ENCODE results near the gene DHDH.
"Not testable (repeated sequence)": the region's sequence is repeated elsewhere in the genome, so short reads cannot be mapped to it uniquely, and the experiment has no call there.

Gene DHDH

DNA sequence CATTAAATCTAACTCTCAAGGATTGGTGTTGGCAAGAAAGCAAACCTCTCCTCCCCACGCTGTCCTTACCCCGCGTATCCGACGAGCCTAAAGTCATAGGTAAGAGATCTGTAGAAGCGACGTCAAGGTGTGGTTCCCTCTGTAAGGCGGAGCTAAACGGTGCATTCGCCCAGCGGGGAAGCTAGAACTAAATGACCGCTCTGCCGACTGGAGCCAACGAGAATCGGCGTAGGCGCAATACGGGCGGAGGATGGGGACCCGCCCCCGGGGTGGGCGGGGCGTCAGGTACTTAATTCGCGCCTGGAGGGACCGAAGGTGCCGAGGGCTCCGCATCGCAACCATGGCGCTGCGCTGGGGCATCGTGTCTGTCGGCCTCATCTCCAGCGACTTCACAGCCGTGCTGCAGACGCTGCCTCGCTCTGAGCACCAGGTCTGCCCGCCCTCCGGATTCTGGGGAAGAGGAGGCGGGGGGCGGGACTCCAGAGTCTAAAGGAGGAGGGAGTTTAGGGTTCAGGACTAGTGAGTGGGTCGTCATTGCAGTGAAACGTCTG lies at the start of gene DHDH:
DHDH (plus strand) TSS at position 318 of the 551 bp plus-strand sequence; CDS start at position 341, 23 bp downstream.
- peak; percentile 58 to 63 for DNase-seq (ENCODE audit: low read depth in 2 of 2)

DNA sequence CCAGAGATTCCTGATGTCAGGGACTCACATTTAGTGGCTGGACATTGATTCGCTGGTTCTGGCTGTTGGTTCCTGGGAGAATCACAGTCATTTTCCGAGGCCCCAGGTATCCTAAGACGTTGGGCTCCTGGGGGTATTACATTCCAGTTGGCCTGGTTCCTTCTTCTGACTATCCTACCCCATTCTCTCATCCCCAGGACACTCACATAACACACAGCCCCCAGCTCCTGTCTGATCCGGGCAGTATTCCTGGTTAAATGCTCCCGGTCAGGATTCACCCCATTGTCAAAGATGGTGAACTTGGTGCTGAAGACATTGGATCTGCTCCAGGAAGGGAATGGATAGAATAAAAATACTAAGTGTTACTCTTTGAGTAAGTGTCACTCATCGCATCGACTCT lies 49.8 kb upstream of the DHDH start:
- DNase-seq (ENCODE audit: low read depth in 2 of 2), result no peak

DNA sequence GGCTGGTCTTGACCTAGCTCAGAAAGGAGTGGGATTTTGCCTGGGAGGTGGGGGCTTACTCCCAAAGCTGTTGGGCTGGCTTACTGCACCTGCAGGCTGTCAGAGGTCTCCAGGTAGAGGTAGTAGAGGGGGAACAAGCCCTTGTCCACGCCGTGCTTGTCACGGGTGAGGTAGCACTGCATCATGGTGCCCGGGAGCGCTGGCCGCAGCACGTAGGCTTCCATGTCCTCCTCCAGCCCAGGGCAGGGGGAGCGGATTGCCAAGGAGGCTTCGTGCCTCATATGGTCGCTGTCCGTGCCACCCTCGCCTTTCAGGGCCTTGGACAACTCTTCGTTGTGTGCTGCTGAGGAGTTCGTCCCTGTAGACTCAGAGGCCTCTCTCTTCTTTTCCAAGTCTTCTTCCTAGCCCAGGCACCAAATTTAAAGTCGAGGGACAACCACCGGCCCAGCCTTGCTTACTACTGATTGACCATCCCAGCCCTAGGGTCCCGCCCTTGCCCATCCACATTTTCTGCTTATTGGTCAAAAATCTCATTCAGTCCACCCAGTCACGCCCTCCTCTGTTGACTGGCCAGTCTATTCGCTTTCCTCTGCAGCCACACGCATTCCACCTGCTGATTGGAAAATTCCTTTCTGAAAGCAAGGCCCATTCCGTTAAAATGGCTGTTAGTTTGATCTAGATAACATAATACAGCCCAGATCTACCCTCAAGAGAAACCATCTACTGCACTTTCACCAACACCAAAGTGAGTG lies 45.5 kb upstream of the DHDH start:
- DNase-seq (ENCODE audit: low read depth in 2 of 2), result no peak

DNA sequence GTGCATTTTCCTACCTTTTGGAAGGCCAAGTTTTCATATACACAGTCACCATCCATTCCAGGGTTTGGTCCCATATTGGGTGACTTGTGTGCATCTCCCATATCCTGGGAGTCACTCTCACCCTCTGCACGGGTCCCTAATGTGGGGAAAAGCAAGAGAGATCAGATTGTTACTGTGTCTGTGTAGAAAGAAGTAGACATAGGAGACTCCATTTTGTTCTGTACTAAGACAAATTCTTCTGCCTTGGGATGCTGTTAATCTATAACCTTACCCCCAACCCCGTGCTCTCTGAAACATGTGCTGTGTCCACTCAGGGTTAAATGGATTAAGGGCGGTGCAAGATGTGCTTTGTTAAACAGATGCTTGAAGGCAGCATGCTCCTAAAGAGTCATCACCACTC lies 44.0 kb upstream of the DHDH start:
- not testable (repeated sequence) for DNase-seq (ENCODE audit: low read depth in 2 of 2)

DNA sequence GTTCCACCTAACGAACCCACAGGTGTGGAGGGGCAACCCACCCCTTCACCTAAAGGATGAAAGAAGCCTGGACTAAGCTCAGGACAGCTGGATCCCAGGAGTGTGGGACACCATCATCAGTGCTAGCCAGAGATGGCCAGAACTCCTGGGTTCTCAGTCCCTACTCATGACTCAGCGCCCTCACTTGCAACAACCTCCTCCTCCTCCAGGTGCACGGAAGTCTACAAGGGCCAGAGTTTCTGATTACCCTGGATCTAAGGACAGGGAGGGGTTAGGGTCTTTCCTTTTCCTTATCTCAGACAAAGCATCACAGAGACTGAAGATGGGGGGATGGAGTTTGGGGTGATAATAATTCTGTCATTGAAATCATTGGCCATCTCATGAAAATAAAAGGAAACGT lies 42.9 kb upstream of the DHDH start:
- no peak for DNase-seq (ENCODE audit: low read depth in 2 of 2)

DNA sequence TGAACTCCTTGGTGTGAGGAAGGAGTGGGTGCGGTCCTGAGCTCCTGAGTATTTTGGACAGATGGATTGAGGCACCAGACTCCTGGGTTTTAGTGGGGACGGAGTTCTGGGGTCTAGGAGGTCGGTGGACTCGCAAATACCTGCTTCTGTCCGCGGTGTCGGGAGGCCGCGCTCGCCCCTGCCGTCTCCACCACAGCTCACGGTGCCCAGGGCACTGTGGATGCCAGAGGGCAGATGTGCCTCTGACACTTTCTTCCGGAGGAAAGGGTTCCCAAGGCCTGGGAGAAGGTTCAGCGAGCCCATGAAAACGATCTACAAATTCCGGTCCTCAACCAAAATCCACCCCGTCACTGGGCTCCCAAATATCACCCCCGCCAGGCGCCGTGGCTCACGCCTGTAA lies 38.3 kb upstream of the DHDH start:
- DNase-seq (ENCODE audit: low read depth in 2 of 2), result no peak

DNA sequence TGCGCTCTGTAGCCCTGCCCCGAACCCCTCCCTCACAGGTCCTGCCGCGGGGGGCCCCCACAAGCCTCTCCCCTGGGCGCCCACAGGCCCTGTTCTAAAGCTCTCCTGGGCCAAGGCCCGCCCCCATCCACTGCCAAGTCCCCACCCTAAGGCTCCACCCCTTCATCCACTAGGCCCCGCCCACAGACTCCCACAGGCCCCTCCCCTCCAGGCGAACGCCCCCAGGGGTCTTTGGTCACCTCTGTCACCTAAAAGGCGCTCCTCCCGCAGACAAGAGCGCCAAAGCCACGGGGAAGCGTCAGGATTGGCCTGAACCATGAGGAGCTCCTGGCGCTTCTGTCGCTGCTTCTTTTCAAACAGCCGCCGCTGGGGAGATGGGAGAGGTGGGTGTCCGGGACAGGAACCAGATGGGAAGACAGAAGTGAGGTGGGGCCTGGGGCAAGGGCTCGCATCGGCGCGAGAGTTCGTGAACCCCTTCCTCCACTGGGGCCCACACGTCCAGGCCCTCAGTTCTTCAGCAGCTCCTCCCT lies 37.2 kb upstream of the DHDH start:
- DNase-seq (ENCODE audit: low read depth in 2 of 2), result no peak

DNA sequence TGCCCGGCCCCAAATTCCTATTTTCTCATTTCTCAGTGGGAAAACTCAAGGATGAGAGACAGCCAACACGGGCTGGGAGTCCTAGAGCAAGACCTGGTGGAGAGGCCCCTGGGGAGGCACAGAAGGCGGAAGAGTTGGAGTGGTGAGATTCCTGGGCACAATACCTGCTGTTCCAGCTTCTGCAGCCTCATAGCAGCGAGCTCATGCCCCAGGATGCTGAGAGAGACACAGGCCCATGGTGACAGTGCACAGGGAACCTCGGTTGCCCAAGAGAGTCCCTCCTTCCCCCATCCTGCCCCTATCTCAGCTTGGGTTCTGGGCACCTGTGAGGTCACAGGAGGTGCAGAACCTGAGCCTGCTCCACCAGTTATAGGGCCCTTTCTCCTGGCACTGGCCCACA lies 36.3 kb upstream of the DHDH start:
- no peak for DNase-seq (ENCODE audit: low read depth in 2 of 2)

DNA sequence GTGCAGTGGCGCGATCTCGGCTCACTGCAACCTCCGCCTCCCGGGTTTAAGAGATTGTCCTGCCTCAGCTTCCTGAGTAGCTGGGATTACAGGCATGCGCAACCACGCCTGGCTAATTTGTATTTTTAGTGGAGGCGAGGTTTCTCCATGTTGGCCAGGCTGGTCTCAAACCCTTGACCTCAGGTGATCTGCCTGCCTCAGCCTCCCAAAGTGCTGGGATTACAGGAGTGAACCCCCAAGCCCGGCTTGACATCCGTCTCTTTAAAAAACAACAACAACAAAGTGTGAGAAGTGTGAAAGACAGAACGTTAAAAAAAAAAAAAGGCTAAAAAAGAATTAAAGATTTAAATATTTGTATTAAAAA lies 34.1 kb upstream of the DHDH start:
- not testable (repeated sequence) for DNase-seq (ENCODE audit: low read depth in 2 of 2)

DNA sequence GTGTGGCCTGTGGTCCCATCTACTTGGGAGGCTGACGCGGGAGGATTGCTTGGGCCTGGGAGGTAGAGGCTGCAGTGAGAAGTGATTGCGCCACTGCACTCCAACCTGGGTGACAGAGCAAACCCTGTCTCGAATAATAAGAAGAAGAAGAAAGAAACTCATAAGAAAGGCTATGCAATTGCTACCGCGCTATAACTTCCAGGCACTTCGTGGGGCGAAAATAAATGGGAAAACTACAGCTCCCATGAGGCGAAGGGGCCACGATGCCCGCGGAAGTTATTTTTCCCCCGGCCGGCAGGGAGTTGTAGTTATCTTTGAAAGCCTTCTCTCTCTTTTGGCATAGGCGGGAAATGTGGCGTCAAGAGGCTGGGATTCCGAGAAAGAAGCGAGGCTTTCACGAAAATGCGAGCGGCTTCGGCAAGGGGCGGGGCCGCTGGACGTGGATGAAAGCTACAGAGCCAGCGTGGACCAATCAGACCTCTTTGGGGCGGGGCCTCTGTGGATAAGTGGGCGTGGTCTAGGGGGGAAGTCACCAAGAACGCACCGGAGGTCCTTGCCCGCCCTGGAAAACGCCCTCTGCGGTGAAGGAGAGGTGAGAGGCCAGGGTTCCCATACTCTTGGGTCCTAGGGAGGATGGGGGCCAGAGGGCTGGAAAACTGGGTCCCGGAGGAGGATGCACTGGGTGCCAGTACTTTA lies 33.6 kb upstream of the DHDH start, which contains the start of gene NUCB1:
NUCB1 (plus strand) TSS at position 532 of the 696 bp plus-strand sequence. CDS start 485 bp downstream, outside the sequence.
- DNase-seq (ENCODE audit: low read depth in 2 of 2), result peak; percentile 98

DNA sequence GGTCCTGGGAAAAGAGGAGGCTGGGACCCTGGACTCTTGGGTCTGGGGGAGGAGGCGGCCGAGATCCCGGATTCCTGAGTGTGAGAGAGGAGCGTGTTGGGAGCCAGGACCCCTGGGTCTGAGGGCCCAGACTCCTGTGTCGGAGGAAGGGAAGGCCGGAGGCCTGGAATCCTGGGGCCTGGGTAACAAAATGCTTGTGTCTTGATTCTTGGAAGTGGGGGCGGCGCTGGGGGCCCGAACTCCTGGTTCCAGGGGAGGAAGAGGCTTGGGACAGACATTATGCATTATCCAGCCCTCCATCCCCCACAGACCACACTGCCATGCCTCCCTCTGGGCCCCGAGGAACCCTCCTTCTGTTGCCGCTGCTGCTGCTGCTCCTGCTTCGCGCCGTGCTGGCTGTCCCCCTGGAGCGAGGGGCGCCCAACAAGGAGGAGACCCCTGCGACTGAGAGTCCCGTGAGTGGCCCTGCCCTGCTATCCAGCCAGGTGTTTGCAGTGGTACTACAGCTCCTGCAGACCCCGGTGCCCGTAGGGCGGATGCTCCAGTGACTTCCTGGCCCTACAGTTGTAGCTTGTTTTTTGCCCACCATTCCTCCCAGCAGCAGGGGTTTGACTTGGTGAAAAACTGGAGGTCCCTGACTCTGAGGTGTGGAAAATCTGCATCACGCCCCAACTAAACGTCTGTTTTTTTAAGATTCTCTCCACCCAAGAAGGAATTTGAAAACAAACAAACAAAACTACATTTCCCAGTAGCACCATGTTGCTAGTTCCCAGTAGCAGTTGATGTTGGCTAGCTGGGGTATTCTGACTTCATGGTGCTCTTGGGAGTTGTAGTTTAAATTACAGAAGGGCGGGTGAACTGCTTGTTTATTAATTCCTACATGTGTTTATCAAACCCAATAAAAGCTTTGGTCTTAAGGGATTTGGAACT lies 32.8 kb upstream of the DHDH start:
- no peak for DNase-seq (ENCODE audit: low read depth in 2 of 2)

DNA sequence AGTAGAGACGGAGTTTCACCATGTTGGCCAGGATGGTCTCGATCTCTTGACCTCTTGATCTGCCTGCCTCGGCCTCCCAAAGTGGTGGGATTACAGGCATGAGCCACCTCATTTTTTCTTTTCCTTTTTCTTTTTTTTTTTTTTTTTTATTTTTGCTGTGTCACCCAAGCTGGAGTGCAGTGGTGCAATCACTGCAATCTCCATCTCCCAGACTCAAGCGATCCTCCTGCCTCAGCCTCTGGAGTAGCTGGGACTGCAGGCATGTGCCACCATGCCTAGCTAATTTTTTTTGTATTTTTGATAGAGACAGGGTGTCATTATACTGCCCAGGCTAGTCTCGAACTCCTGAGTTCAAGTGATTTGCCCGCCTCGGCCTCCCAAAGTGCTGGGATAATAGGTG lies 31.2 kb upstream of the DHDH start:
- not testable (repeated sequence) for DNase-seq (ENCODE audit: low read depth in 2 of 2)

DNA sequence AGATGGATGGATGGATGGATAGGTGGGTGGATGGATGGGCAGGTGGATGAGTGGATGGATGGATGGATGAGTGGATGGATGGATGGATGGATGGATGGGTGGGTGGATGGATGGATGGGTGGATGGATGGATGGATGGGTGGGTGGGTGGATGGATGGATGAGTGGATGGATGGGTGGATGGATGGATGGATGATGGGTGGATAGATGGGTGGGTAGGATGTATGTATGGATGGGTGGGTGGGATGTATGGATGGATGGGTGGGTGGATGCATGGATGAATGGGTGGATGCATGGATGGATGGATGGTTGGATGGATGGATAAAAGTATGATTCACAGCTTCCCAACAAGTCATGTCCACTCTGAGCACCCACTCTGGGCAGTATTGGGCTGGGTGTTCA lies 29.7 kb upstream of the DHDH start:
- DNase-seq (ENCODE audit: low read depth in 2 of 2), result not testable (repeated sequence)

DNA sequence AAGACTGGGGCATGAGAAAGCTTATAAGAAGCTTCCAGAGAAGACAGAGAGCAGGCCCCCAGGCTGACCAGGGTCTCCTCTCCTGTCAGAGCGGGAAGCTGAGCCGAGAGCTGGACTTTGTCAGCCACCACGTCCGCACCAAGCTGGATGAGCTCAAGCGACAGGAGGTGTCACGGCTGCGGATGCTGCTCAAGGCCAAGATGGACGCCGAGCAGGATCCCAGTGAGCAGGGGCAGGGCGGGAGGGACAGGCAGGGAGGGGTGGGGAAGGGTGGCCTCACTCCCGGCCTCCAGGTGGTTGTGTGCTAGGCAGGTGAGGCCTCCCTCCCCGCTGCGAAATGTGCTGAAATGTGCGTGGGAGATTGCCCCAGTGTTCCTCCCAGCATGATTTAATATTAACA lies 27.8 kb upstream of the DHDH start:
- DNase-seq (ENCODE audit: low read depth in 2 of 2), result no peak

DNA sequence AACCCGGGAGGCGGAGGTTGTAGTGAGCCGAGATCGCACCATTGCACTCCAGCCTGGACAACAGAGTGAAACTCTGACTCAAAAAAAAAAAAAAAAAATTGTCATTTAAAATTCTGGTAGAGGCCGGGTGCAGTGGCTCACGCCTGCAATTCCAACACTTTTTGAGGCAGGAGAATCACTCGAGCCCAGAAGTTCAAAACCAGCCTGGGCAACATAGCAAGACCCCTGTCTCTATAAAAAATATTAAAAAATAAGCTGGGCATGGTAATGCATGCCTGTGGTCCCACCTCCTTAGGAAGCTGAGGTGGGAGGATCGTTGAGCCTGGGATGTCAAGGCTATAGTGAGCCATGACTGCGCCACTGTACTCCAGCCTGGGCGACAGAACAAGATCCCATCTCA lies 27.2 kb upstream of the DHDH start:
- DNase-seq (ENCODE audit: low read depth in 2 of 2), result no peak

DNA sequence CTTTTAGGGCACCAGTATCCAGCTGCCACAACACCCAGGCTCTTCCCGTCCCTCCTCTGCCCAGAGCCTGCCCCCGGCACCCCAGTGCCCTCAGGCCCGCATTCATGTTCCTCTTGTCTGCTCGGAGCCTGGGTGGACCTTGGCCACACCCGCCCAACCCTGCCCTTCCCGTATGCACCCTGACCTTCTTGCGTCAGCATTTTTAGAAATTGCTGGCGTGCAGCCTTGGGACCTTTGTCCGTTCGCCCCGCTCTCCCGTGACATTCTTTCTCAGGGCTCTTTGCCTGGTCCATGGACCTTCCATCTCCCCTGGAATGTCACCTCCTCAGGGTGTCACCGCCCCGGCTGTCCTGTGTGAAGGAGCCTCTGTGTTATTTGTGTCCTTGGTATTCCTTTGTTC lies 25.8 kb upstream of the DHDH start:
- no peak for DNase-seq (ENCODE audit: low read depth in 2 of 2)

DNA sequence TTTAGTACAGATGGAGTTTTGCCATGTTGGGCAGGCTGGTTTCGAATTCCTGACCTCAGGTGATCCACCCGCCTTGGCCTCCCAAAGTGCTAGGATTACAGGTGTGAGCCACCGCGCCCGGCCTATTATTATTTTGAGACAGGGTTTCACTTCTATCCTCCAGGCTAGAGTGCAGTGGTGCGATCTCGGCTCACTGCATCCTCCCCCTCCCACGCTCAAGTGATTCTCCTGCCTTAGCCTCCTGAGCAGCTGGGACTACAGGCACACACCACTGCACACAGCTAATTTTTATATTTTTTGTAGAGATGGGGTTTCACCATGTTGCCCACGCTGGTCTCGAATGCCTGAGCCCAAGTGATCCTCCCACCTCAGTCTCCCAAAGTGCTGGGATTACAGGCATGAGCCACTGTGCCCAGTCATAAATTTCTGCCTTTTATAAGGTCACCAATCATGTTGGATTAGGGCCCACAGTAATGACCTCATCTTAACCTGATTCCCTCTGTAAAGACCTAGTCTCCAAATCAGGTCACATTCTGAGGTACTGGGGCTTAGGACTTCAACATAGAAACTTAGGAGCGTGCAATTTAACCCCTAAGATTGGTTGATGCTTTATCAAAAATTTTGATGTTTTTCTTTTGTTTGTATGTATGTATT lies 23.9 kb upstream of the DHDH start:
- not testable (repeated sequence) for DNase-seq (ENCODE audit: low read depth in 2 of 2)

DNA sequence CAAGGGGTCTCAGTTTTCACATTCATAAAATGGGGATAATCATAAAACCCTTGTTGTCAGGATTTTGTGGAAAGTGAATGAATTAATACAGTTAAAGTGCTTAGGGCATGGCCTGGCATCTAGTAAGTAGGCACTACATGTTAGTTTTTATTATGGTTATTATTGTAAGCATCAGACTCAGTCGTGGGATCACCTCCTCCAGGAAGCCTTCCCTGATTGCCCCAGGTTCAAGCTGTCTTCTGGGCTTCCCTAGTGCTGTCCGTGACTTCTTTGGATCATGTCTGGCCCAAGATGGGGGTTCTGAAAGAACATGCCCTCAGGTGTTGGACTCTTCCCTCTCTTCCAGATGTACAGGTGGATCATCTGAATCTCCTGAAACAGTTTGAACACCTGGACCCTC lies 22.7 kb upstream of the DHDH start:
- DNase-seq (ENCODE audit: low read depth in 2 of 2), result no peak

DNA sequence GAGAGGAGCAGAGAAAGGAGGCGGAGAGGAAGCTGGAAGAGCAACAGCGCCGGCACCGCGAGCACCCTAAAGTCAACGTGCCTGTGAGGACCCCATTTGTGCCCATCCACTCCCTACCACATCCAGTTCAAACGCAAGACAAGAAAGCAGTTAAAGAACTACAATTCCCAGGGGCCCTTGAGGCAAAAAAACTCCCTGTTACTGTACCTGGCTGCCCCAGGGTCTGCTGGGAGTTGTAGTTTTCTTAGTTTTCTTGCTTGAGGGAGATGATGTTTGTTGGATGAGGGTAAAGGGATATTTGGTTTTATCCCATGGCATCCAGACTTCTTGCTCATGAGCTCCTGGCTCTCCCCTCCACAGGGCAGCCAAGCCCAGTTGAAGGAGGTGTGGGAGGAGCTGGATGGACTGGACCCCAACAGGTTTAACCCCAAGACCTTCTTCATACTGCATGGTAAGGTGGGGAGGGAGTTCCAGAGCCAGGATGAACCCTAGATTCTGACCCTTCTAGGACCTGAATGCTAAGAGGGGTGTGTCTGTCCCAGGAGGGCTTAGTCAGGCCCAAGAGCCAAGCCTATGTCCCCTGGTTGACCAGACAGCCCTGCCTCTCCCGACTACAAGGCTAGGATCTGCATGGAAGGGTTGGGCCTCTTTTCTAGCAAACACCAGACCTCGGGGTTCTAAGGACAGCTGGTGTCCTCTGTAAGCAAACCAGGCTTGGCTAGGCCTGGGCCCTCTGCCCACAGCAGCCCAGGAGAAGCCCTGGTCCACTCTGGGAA lies 20.2 kb upstream of the DHDH start:
- no peak for DNase-seq (ENCODE audit: low read depth in 2 of 2)

DNA sequence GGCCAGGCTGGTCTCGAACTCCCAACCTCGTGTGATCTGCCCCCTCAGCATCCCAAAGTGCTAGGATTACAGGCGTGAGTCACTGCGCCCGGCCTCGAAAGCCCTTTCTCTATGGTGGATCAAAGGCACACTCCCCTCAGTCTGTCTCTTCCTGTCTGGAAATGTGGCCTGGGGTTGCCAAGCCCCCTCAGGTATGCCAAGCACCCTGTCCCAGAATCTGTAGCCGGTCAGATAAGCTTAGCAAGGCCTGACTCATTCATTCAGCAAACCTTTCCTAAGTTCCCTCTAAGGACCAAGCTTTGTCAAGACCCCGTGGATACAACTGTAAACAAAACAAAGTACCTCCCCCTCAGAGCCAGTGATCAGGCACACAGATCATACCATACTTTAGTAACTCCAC lies 19.3 kb upstream of the DHDH start:
- DNase-seq (ENCODE audit: low read depth in 2 of 2), result no peak
